Esophagus (tissue), 2 donors: Measurements from ENCODE around the gene PTPRT. TPM values are rescaled to one million over a fixed set of nuclear protein-coding genes. Genes with fewer than 3 reads are reported as not detected.

Source experiments
- H3K27ac ChIP-seq, 2 donors: one replicate each; pipeline ENCODE4 v1.5.1; 2013; ENCODE audit warnings: low read depth in 2 of 2, mild to moderate bottlenecking in 2 of 2, inconsistent platforms in 1 of 2, low read length in 1 of 2, moderate library complexity in 1 of 2
- H3K27me3 ChIP-seq, 2 donors: one replicate each; pipeline ENCODE4 v1.6.1; 2013; ENCODE audit warnings: low read length in 2 of 2, control low read depth in 1 of 2, mild to moderate bottlenecking in 1 of 2; ENCODE audit not compliant: insufficient read depth in 2 of 2, control insufficient read depth in 1 of 2
- H3K36me3 ChIP-seq, 2 donors: one replicate each; pipeline ENCODE4 v1.6.1; 2013; ENCODE audit warnings: low read length in 1 of 2; ENCODE audit not compliant: control insufficient read depth in 2 of 2, insufficient read depth in 2 of 2
- H3K4me1 ChIP-seq, 2 donors: one replicate each; pipeline ENCODE4 v1.6.1; 2013; ENCODE audit warnings: low read length in 1 of 2; ENCODE audit not compliant: control insufficient read depth in 2 of 2, insufficient read depth in 2 of 2
- H3K4me3 ChIP-seq, 2 donors: one replicate each; pipeline ENCODE4 v1.5.1; 2013; ENCODE audit warnings: low read length in 2 of 2, mild to moderate bottlenecking in 2 of 2, low read depth in 1 of 2, moderate library complexity in 1 of 2
- H3K9me3 ChIP-seq, 2 donors: one replicate each; pipeline ENCODE4 v1.6.1; 2013; ENCODE audit warnings: mild to moderate bottlenecking in 2 of 2, low read depth in 1 of 2, low read length in 1 of 2, moderate library complexity in 1 of 2; ENCODE audit not compliant: control insufficient read depth in 2 of 2, insufficient read depth in 1 of 2
- WGBS, 2 donors: extraction: QIAGEN DNeasy Blood & Tissue Kit; methylation state at CpG; one replicate each; pipeline ENCODE4 v1.1.7; 2013; 5-methylcytosine and 5-hydroxymethylcytosine counted together
- polyA plus RNA-seq, 2 donors: library from polyadenylated mRNA; stranded (reverse); fragments of 200-250 nt; gene quantifications; one replicate each; pipeline ENCODE4 v1.2.3, GENCODE V29; 2013
- donor health status: healthy with polysubstance abuse.
- donor health status: Bipolar disorder and iron deficiency.

The PTPRT gene
- polyA plus RNA-seq, 2 donors, result under 0.01 TPM

GRCh38 chr20:42556575-42556974 is 633.1 kb downstream of the PTPRT start:
- Histone ChIP-seq H3K36me3 (no peaks in the 10 kb centered on the region), H3K27me3 (no peaks in the 10 kb centered on the region), H3K9me3 (peaks cover 2% of the 10 kb centered on the region in 2 donors), H3K4me1 (no peaks in the 10 kb centered on the region), H3K4me3 (no peak overlapping the region), H3K27ac (no peak overlapping the region)
- 81% methylated on average over 2 of the region's 2 CpGs for WGBS, 2 donors

GRCh38 chr20:42553374-42553773 is 636.3 kb downstream of the PTPRT start:
- Histone ChIP-seq H3K9me3 (no peaks in the 10 kb centered on the region), H3K27ac (no peak overlapping the region), H3K4me1 (no peaks in the 10 kb centered on the region), H3K4me3 (no peak overlapping the region), H3K36me3 (no peaks in the 10 kb centered on the region), H3K27me3 (no peaks in the 10 kb centered on the region)
- WGBS, 2 donors, result 47 to 50% methylated on average over 2 of the region's 2 CpGs

- no peak overlapping the region for H3K27ac ChIP-seq
- H3K36me3 ChIP-seq, result no peaks in the 10 kb centered on the region
- no peaks in the 10 kb centered on the region for H3K4me1 ChIP-seq
- no peaks in the 10 kb centered on the region for H3K27me3 ChIP-seq
- no peak overlapping the region for H3K4me3 ChIP-seq
- H3K9me3 ChIP-seq, result no peaks in the 10 kb centered on the region
- WGBS, 2 donors, result 37 to 51% methylated on average over 3 of the region's 3 CpGs
Observed at GRCh38 chr20:42549496-42549895, 640.2 kb downstream of the PTPRT start.

- Histone ChIP-seq H3K36me3 (no peaks in the 10 kb centered on the region), H3K4me1 (no peaks in the 10 kb centered on the region), H3K4me3 (no peak overlapping the region), H3K27me3 (no peaks in the 10 kb centered on the region), H3K9me3 (no peaks in the 10 kb centered on the region), H3K27ac (no peak overlapping the region)
- 58 to 66% methylated on average over 5 of the region's 5 CpGs for WGBS, 2 donors
Observed at GRCh38 chr20:42544926-42545325, 644.8 kb downstream of the PTPRT start.

GRCh38 chr20:42532831-42533230 is 656.9 kb downstream of the PTPRT start:
- no peaks in the 10 kb centered on the region for H3K27me3 ChIP-seq
- WGBS, 2 donors, result 79% methylated on average over 9 of the region's 9 CpGs
- no peaks in the 10 kb centered on the region for H3K4me1 ChIP-seq
- H3K9me3 ChIP-seq, result peaks cover 0 to 3% of the 10 kb centered on the region in 2 donors
- no peak overlapping the region for H3K27ac ChIP-seq
- H3K36me3 ChIP-seq, result no peaks in the 10 kb centered on the region
- H3K4me3 ChIP-seq, result no peak overlapping the region

GRCh38 chr20:42531508-42531961 is 658.2 kb downstream of the PTPRT start:
- peaks cover 0 to 3% of the 10 kb centered on the region in 2 donors for H3K9me3 ChIP-seq
- H3K36me3 ChIP-seq, result no peaks in the 10 kb centered on the region
- WGBS, 2 donors, result 60 to 68% methylated on average over 7 of the region's 7 CpGs
- no peak overlapping the region for H3K4me3 ChIP-seq
- no peak overlapping the region for H3K27ac ChIP-seq
- no peaks in the 10 kb centered on the region for H3K27me3 ChIP-seq
- no peaks in the 10 kb centered on the region for H3K4me1 ChIP-seq

- Histone ChIP-seq H3K9me3 (peaks cover 0 to 3% of the 10 kb centered on the region in 2 donors), H3K27me3 (no peaks in the 10 kb centered on the region), H3K36me3 (no peaks in the 10 kb centered on the region), H3K27ac (no peak overlapping the region), H3K4me3 (no peak overlapping the region), H3K4me1 (no peaks in the 10 kb centered on the region)
- WGBS, 2 donors, result 24 to 25% methylated on average over 4 of the region's 4 CpGs
Observed at GRCh38 chr20:42530855-42531448, 658.8 kb downstream of the PTPRT start.

- no peak overlapping the region for H3K4me3 ChIP-seq
- WGBS, 2 donors, result 88 to 92% methylated on average over 4 of the region's 4 CpGs
Observed at GRCh38 chr20:42530191-42530590, 659.5 kb downstream of the PTPRT start.

GRCh38 chr20:42524058-42524457 is 665.6 kb downstream of the PTPRT start:
- H3K4me3 ChIP-seq, result no peak overlapping the region
- H3K36me3 ChIP-seq, result no peaks in the 10 kb centered on the region
- H3K9me3 ChIP-seq, result no peaks in the 10 kb centered on the region
- H3K27me3 ChIP-seq, result no peaks in the 10 kb centered on the region
- WGBS, 2 donors, result 76 to 80% methylated on average over 1 of the region's 1 CpG
- H3K27ac ChIP-seq, result no peak overlapping the region
- H3K4me1 ChIP-seq, result no peaks in the 10 kb centered on the region

More at GRCh38 chr20:42530191-42530590, 659.5 kb downstream of the PTPRT start:
- H3K9me3 ChIP-seq, result peaks cover 0 to 3% of the 10 kb centered on the region in 2 donors
- H3K36me3 ChIP-seq, result no peaks in the 10 kb centered on the region
- H3K4me1 ChIP-seq, result no peaks in the 10 kb centered on the region
- no peaks in the 10 kb centered on the region for H3K27me3 ChIP-seq
- no peak overlapping the region for H3K27ac ChIP-seq

GRCh38 chr20:42516692-42517091 is 673.0 kb downstream of the PTPRT start:
- Histone ChIP-seq H3K27me3 (no peaks in the 10 kb centered on the region), H3K36me3 (no peaks in the 10 kb centered on the region), H3K4me1 (no peaks in the 10 kb centered on the region), H3K9me3 (no peaks in the 10 kb centered on the region), H3K27ac (no peak overlapping the region), H3K4me3 (no peak overlapping the region)
- WGBS, 2 donors, result 63 to 77% methylated on average over 3 of the region's 3 CpGs
